KG1 (cell line): ENCODE data around the gene C1orf159.
"Not testable (repeated sequence)": the region's sequence is repeated elsewhere in the genome, so short reads cannot be mapped to it uniquely, and the experiment has no call there.

Experiments used
- DNase-seq: peaks from one replicate; lab custom pipeline; 2025; lab: John Stamatoyannopoulos, UW

The C1orf159 gene

DNA sequence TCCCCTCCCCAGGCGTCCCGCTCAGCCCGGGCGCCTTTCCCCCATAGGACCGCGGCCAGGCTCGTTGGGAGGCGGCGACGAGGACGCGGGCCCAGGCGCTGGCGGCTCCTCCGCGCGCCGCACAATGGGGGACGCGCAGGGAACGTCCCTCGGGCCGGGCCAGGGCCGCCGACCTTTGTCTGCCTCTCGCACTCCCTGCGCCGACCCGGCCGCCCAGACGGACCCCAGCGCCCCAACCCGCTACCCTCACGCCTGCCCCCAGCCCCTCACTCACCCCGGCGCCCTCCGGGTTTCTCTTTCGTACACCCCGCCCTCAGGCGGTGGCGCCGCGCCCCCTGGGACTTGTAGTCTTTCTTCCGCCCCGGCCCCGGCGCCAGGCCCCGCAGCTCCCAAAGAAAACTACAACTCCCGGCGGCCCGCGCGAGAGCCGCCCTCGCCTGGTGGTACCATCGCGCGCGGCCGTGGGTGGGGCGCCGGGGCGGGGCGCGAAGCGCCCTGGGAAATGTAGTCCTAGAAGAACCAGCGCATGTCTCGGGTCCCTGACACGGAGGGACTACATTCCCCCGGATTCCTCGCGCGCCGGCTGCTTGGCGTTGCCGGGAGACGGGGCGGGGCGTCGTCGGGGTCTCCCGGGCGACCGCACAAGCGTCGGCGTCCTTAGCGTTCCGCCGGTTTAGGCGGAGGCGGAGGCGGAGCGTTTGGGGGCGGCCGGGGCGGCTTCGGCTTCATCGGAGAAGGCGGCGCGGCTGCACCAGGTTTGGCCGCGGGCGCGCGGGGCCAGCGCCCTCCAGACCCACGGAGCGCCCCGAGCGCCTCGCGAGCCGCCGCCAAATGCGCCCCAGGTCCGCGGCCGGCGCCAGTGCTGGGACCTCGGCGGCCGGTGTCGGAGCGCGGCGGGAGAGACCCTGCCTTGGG is at the start of gene C1orf159:
Gene C1orf159, minus strand, starts transcription at position 304 of the 915 bp plus-strand sequence. CDS start 24,546 bp downstream, outside the sequence.
- DNase-seq = peak; percentile 92

DNA sequence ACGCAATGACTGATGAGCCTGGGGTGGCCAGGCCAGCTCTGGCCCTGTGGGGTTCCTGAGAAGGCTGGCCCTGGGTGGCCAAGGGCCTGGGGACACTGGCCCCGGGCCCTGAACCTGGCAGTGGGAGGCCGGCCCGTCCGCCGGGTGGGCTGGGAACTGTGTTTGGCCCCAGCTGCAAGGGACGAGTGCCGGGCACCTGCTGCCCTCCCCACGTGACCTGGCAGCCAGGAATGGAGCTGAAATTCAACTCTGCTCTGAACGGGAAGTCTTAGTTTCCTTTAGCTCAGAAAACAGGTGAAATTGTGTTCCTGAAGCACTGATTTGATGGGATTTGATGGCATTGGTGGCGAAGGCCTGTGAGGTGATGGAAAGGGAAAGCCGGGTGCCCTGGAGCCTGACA is 49.6 kb upstream of the C1orf159 start:
- DNase-seq = no peak

DNA sequence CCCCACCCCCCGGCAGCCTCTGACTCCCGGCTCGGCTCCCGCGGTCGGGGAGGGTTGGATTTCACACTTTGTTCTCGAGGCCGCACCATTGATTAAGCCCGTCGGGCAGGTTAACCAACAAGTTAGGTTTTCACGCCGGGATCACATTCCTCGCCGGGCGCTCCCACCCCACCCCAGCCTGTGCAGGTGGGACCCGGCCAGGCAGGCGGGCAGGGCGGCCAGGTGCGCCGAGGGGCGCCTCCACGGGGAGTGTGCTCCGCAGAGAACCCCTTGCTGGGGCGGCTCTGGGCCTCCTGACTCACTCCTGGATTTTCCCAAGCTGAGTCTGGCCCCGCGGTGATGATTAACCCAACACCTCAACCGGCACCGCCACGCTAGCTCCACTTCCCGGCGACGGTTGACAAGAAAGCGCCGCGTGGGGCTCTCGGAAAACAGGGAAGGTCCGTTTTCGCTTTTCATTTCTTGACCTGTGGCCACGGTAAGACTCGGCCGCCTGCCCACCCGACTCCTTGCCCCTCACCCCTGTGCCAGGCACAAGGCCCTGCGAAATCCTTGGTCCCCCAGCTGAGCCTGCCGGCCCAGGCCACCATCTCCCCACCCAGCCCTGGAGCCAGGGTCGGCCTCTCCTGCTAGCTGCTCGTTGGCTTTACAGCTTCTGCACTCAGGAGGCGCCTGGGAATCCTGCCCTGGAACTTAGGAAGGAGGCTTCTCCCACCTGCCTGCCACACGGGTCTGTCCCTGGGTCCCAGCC is 49.0 kb upstream of the C1orf159 start:
- DNase-seq = no peak

DNA sequence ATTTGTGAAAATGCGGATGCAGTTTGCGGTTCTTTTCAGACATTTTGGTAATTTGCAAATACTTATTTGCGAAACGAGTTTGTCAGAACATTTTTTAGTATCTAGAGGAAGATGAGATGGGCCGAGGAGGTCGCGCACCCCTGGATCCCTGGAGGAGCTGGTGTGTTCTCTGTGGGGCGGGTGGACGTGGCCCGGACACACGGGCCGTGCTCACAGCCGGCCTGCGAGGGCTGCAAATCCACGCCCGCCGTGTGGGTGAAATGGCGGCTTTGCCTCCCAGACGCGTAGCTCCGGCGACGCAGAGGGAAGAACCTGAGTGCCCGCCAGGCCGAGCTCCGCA is 48.4 kb upstream of the C1orf159 start:
- no peak for DNase-seq

DNA sequence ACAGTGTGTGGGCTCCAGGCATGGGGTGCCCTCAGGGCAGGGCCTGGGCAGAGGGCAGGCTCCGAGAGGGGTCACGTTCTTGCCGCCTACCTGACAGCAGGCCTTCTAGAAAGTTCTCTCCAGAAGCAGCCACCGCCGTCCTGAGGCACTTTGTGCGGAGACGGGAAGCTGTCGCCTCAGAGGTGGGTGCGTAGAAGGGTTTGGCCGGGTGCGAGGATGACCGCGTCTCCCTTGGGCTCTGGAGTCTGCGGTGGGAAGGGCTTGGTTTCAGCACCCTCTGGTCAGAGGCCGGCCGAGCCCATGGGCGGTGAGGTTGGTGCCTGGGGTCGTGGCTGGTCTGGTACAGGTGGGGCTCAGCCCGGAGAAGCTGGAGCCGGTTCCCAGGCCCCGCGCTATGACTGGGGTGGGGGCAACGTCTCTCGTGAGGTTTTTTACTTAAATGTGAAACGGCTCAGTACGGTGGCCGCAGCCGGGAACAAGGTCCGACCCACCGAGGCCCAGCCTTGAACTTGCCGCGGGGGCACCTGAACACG is 47.7 kb upstream of the C1orf159 start:
- no peak for DNase-seq

DNA sequence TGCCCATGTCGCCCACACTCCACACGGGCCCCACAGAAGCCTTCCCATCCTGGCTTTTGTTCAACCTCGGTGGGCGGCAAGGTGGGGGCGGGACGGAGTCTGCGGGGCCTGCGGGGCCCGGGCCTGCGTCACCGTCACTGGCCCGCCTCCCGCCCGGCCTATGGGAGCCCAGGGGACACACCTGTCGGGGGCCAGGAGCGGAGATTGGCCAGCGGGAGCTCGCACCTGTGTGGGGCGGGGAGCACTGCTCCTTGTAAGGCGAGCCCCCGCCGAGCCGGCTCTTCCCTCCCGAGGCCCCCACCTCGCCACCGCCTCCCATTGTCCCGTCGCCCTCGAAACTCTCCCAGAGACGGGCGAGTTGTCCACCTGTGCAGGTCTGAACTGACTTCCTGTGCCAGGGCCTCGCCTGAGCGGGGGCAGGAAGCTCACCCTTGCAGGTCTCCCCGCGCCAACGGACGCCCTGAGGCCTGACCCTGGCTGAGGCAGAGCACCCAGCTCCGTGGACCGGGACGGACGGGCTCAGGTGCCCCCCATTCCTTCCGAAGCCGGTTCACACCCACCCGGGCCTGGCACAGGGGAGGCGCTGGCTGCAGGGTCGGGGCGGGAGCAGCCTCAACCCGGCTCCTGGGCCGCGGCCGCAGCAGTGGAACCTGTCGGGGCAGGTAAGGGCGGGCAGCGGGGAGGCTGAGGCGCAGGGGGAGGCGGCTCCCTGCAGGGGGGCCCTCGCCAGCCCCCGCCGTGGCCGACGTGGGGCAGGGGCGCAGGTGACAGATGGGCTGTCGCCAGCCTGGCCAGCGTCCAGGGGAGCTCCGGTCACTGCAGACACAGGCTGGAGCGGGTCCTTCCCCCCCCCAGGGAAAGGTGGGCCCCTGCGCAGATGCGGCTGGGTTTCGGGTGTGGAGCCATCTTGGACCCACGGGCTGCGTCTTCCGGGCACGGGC is 47.0 kb upstream of the C1orf159 start:
- no peak for DNase-seq

DNA sequence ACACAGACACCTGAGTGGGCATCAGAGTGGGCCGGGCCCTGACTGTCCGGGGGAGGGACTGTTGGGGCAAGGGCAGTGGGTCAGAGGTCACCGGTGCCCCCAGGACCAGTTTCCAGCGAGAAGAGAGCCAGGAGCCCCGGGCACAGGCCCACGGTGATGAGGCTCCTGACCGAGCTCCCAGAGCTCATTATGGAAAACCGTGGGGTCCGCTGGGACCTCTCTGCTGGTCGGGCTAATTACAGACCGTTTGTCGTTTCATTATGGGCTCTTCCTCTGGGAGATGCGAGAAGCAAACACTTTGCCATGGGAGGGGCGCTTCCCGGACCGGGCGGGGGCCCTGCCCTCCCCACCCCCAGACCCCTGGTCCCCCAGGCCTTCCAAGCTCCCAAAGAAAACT is 45.8 kb upstream of the C1orf159 start:
- no peak for DNase-seq

DNA sequence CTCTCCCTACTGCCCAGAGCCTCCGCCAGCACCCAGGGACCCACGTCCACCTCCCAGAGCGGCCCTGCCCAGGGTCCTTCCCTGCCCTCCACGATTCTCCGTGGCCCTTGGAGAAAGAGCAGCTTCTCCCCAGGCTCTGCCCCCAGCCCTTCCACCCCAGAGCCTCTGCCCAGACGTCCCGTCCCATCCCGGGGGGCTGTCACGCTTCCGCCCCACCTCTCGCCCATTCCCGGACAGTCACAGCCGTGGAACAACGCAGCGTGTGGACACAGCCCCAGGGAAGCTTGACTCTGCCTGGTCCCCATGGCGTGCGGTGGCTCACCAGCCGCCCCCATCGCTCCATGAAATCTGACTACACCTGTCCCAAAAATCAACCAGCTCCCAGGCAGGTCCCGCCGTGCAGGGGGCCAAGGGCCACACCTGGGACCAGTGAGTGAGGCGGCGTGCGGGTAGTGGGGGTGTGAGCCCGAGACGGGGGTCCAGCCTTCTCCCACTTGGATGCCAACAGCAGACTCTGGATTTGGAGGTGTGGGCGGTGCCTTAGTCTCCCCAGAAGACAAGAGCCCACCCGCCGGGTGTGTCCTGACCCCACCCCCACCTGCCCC is 45.3 kb upstream of the C1orf159 start:
- DNase-seq = no peak

DNA sequence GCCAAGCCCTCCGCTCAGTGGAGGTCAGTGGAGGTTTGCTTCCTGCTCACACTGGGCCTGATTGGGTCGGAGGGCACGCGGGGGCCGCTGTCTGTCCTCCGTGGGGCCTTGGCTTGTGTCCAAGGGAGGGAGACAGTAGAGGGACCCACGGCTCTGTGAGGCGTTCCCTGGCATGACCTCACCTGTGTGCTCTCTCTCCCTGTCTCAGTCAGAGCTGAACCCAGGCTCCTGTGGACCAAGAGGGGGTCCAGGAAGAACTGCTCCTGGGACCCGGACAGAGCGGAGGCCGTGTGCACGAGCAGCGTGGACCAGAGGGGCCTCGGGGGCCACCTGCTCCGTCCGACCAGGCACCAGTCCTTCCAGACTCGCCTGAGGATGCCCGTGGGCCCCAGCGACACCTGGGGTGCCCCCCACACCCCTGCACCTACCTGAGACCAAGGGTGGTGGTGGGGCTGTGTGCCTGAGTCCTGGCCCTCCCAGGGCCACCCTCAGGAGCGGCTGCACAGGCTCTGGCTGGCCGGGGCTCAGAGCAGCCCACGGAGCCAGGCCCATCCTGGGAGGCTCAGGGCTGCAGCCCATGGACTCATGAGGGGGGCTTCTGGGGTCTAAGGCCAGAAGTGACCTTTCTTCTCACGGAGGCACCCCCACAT is 44.5 kb upstream of the C1orf159 start:
- DNase-seq = no peak

DNA sequence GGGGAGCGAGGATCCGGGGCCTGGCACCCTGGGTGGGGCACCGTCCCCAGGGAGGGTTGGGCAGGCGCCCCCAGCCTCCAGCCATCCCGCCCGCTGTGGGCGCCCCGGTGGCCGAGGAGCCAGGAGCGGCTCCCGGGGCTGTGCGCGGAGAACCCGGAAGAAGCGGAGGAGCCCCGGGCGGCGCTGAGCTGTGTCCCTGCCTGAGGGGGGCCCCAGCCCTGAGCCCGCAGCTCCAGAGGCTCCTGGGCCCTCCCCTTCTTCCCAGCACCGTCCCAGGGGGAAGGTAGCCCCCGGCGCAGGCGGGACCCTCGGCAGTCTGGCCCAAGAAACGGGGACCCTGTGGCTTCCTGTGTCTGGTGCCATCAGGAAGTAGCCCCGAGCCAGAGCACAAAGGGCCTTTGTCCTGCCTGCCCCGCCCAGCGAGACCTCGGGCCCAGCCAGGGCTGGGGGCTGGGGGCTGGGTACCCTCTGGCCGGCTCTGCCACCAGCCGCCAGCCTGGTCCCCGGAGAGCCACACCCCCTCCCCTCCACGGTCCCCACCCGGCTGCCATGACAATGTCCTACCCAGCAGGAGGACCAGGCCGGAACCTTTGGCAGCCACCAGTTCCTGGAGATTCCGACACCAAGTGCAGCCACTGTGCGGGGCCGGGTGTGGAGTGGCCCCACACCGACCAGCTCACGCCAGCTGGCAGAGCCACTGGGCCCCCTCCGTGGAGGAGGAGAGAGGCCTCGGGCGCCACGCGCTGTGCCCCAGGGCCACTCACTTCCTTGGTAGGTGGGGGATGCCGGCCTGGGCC is 42.2 kb upstream of the C1orf159 start:
- DNase-seq = no peak

DNA sequence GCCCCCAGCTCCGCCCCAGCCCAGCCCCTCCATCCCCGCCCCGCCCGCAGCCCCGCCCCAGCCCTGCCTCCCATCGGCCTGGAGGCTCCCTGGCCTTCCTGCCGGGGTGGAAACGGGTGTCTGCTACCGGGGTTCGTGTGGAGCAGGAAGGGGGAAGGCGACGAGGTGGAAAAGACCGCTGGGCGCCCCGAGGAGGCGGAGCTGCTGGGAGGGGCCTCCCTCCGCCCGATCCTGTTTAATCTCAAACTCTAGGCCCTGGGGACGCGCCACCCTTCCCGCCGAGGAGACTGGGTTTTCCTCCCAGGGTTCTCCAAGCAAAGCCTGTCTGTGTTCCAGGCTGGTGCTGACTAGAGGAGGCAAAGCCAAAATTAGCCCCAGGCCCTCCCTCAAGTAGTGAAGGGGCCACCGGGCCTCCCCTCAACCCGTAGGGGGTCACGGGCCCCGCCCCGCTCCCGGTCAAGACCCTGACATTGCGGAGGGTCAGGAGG is 41.6 kb upstream of the C1orf159 start:
- DNase-seq = no peak

DNA sequence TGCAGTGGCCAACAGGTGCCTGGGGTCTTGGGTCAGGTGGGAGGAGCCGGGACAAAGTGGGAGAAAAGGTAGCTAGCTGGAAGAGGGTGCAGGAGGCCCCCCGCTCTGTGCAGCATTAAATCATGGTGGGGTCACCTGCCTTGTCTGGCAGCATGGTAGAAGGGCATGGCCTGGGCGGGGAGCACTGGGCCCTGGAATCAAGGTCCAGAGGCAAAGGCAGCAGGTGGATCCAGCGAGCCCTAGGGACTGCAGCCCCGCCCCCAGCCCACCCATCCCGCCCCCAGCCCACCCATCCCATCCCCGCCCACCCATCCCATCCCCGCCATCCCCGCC is 41.1 kb upstream of the C1orf159 start:
- no peak for DNase-seq

DNA sequence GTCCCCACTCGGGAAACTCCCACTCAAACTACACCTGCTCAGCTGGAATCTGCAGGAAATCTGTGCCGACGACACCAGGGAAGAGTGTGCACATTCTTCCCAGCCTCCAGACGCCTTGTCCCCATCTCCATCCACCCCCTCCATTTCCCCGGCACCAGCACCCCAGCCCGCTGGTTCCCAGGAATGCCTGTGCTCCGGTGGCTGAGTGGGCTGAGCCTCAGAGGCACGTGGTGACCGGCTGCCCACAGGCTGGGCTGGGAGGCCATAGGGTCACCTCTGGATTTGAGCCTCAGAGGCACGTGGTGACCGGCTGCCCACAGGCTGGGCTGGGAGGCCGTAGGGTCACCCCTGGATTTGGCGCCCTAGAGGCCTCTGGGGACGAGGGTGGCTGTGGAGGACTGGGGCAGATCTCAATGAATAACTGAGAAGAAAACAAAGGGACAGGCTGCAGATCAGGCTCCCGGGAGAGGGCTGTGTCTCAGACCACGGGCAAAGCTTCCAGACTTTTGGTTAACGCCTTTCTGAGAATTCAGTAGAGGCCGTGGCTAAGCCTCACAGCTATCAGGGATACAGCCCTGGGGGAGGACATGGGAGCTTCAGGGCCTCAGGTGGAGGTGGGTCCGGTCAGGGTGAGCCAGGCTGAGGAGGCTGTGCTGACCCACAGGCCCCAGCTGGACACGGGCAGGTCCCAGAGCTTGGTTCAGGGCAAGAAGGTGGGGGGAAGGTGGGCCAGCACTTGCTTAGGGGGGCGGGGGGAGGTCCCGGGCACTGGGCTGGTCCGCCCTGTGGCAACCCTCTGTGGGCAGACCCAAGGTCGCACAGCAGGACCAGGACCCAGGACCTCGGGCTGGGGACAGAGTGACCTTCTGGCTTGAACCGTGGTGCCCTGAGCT is 40.5 kb upstream of the C1orf159 start:
- DNase-seq = no peak

DNA sequence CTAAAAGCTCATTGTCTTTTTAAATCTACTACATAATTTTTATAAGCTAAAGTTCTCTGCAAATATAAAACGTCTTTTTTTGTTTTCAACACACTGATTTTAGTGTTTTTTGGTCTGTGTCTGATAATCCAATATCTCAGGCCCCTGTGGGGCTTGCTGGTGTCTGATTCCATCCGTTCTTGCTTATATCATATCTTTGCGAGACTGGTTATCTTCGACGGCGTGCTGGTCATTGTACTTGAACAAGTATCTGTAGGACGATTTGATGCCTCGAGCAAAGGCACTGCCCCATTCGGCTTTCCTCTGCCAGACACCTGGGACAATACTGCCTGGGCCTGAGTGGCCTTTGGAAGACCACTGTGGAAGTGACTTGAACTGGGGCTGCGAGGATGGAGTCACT is 39.4 kb upstream of the C1orf159 start:
- no peak for DNase-seq

DNA sequence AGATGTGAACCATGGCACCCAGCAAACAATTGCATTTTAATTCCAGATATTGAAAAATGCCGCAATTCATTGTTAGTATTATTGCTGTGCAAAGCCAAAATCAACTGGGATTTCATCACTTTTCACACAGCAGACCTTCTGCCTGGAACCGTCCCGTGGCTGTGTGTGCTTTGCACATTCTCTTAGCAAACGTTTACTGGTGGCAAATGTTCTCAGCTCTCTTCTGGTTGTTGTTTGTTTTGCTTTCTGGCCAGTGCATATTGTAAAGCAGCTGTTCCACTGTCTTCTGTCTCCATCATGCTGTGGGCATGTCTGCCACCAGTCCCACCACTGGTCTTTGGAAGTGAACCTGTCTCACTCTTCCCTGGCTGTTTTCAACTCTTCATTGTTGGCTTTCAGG is 38.0 kb upstream of the C1orf159 start:
- no peak for DNase-seq

DNA sequence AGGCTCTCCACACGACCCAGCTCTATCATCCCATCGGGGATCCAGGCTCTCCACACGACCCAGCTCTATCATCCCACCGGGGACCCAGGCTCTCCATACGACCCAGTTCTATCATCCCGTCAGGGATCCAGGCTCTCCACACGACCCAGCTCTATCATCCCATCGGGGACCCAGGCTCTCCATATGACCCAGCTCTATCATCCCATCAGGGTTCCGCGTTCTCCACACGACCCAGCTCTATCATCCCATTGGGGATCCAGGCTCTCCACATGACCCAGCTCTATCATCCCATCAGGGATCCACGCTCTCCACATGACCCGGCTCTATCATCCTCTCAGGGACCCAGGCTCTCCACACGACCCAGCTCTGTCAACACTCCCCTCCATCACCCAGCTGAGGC is 37.3 kb upstream of the C1orf159 start:
- not testable (repeated sequence) for DNase-seq

DNA sequence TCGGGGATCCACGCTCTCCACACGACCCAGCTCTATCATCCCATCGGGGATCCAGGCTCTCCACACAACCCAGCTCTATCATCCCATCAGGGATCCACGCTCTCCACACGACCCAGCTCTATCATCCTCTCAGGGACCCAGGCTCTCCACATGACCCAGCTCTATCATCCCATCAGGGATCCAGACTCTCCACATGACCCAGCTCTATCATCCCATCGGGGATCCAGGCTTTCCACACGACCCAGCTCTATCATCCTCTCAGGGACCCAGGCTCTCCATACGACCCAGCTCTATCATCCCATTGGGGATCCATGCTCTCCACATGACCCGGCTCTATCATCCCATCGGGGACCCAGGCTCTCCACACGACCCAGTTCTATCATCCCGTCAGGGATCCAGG is 36.5 kb upstream of the C1orf159 start:
- not testable (repeated sequence) for DNase-seq

DNA sequence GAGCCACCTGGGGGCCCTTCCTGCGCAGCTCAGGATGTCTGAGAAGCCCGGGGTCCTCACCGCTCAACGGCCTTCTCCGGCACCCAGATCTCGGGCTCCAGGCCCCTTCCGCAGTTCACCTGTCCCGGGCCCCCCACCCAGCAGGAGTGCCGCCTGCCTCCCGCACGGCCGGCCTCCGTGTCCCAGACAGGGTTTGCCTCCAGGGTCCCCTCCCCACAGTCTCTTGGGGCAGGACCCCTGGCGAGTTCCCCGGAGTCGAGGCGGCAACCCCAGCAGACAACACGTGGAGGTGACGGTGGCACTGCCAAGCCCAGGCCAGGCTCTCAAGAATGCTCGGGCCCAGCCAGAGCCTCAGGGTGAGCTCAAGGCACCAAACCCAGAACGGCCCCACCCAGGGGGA is 35.4 kb upstream of the C1orf159 start:
- DNase-seq = no peak

DNA sequence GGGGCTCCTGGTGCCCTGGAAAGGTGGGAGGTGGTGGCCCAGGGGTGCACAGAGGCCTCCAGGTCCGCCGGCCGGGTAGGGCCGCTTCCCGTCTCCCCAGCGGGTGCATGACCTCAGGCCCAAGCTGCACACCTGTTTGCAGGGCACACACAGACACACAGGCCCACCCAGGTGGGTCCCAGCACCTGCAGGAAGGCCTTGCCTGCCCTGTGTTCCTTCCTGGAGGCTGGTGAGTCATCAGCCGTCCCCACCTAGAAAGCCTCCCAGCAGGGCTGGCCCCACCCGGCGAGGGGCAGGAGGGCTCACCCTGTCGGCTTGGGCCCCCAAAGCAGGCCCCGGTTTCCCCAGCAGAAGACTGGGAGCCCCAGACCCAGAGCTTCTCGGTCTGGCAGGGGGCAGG is 34.2 kb upstream of the C1orf159 start:
- no peak for DNase-seq
